Activated B cell treated with CpG ODN at 0.5 μM for 24 hours (primary cell): Measurements from ENCODE around the gene PRKAG2. TPM values are rescaled to one million over a fixed set of nuclear protein-coding genes. Genes with fewer than 3 reads are reported as not detected.

ENCODE experiments used
- ATAC-seq: fragments of 200-7000 bp; cut with Tn5 transposase; one replicate; pipeline ENCODE4 v1.10.0; 2021; ENCODE audit warnings: low read depth, mild to moderate bottlenecking, moderate library complexity
- CTCF ChIA-PET: fragments of 350-600 bp; sonication (Branson Sonifier 250); formaldehyde crosslinking; loops from one replicate; lab custom pipeline; 2021; ENCODE audit warnings: antibody characterized with exemption; lab: Charles Lee
- POLR2A ChIA-PET: fragments of 350-600 bp; sonication (Branson Sonifier 250); formaldehyde crosslinking; loops from one replicate; lab custom pipeline; 2021; ENCODE audit warnings: antibody characterized with exemption; lab: Charles Lee
- DNase-seq: peaks from one replicate; pipeline ENCODE4 v3.0.0; 2022
- H3K27ac Mint-ChIP-seq: one replicate; pipeline ENCODE4 v1.8.0; 2020; ENCODE audit warnings: mixed read lengths
- H3K27me3 Mint-ChIP-seq: one replicate; pipeline ENCODE4 v1.8.0; 2021; ENCODE audit warnings: mixed read lengths
- H3K36me3 Mint-ChIP-seq: one replicate; pipeline ENCODE4 v1.8.0; 2021; ENCODE audit warnings: low read depth, mixed read lengths
- H3K4me1 Mint-ChIP-seq: one replicate; pipeline ENCODE4 v1.8.0; 2021; ENCODE audit warnings: mixed read lengths
- H3K4me3 Mint-ChIP-seq: one replicate; pipeline ENCODE4 v1.8.0; 2020; ENCODE audit warnings: mild to moderate bottlenecking, mixed read lengths
- H3K9me3 Mint-ChIP-seq: one replicate; pipeline ENCODE4 v1.8.0; 2020; ENCODE audit warnings: mixed read lengths
- intact Hi-C: fragments of 100-400 bp; cut with micrococcal nuclease; formaldehyde crosslinking; loops from one replicate; pipeline ENCODE4 v1.15.1; 2024
- total RNA-seq: library from RNA; stranded (reverse); gene quantifications from 2 replicates; pipeline ENCODE4 v1.2.3, GENCODE V29; 2022
- TF ChIP-seq, protein P1 (sequence below): fragments of 200-600 bp; IDR thresholded peaks from one replicate; pipeline ENCODE4 v1.8.0; 2022; ENCODE audit warnings: antibody characterized with exemption, mild to moderate bottlenecking

Gene PRKAG2
- total RNA-seq, 1 donor from 2014 or later: 19.7 TPM

DNA sequence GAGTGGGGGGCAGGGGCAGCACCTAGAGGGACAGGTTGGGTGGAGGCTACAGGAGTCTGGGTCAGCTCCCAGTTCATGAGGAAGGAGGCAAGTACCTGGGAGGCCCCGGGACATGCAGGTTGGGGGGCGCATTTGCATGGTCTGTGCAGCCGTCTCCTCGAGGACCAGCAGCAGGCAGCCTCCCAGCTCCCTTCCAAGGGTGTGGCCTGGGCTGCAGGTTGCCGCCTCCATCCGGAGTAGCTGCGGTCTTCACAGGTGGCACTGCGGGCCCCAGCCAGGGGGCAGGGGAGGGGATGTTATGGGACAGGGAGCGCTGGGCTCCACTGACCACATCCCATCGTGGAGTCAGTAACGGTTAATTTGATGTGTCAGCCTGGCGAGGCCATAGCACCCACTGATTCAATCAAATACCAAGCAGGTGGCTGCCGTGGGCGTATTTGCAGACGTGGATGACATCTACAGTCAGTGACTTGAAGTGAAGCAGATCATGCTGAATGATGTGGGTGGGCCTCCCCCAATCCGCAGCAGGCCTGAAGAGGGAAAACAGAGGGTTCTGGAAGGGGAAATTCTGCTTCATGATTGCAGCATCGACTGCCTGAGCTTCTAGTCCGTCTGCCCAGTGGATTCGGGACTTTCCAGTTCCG, 81.6 kb downstream of the PRKAG2 start:
- Mint-ChIP-seq H3K27ac (peak overlapping the region; percentile 62), H3K27me3 (no peaks in the 10 kb centered on the region), H3K36me3 (no peaks in the 10 kb centered on the region), H3K4me3 (no peak overlapping the region), H3K4me1 (peaks cover 28% of the 10 kb centered on the region), H3K9me3 (no peaks in the 10 kb centered on the region)
- DNase-seq: no peak
- TF ChIP-seq, protein P1, sequence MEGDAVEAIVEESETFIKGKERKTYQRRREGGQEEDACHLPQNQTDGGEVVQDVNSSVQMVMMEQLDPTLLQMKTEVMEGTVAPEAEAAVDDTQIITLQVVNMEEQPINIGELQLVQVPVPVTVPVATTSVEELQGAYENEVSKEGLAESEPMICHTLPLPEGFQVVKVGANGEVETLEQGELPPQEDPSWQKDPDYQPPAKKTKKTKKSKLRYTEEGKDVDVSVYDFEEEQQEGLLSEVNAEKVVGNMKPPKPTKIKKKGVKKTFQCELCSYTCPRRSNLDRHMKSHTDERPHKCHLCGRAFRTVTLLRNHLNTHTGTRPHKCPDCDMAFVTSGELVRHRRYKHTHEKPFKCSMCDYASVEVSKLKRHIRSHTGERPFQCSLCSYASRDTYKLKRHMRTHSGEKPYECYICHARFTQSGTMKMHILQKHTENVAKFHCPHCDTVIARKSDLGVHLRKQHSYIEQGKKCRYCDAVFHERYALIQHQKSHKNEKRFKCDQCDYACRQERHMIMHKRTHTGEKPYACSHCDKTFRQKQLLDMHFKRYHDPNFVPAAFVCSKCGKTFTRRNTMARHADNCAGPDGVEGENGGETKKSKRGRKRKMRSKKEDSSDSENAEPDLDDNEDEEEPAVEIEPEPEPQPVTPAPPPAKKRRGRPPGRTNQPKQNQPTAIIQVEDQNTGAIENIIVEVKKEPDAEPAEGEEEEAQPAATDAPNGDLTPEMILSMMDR: no peak
- intact Hi-C loops: loop anchor here (1.0 to 5.0 kb wide), 2 partner anchors 12 to 82 kb away; partner anchors contain the start of gene PRKAG2
- ChIA-PET CTCF (interaction anchor here (3.3 kb wide), 1 partner anchor 13 kb away, joined by 18 read pairs; no protein-coding TSS in a partner anchor), POLR2A (interaction anchor here (0.6 kb wide), 2 partner anchors 44 to 56 kb away, joined by 3 read pairs; no protein-coding TSS in a partner anchor)
- ATAC-seq: peak; percentile 80

DNA sequence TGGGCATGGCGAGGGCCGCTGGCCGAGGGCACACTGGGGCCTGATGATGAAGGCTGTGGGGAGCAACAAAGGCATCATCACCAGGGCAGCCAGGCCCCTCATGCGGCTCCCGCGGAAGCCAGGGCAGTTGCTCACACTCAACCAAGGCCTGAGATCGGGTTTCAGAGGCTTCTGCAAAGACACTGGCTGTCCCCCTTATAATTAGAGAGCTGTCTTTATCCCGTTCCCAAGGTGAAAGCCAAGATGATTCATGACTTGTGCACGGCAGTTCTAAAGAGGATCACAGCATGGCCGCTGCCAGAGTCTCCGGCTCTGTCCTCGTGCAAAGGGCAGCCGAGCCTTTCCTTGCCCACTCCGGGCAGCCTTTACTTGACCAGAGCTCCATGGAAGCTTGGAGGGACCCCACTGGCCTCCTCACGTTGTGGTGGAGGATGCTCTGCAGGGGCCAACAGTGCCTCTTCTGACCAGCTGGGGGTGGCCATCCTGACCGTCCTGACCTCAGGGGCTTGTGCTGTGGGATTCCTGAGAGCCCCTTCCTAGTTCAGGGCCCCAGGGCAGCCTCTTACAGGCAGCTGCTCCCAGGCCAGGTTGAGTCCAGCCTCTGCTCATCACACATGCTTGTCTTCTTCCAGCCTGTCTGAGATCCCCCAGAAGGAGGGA, 82.3 kb downstream of the PRKAG2 start:
- peaks cover 35% of the 10 kb centered on the region for H3K4me1 Mint-ChIP-seq
- DNase-seq (no peak), ATAC-seq (no peak)
- H3K36me3 Mint-ChIP-seq: no peaks in the 10 kb centered on the region
- ChIA-PET CTCF (interaction anchor here (3.3 kb wide), 1 partner anchor 12 kb away, joined by 18 read pairs; no protein-coding TSS in a partner anchor), POLR2A (no interaction called here)
- peak overlapping the region; percentile 62 for H3K27ac Mint-ChIP-seq
- intact Hi-C loops: loop anchor here (1.0 to 5.0 kb wide), 2 partner anchors 11 to 83 kb away; partner anchors contain the start of gene PRKAG2
- H3K4me3 Mint-ChIP-seq: no peak overlapping the region
- TF ChIP-seq, protein P1: no peak
- no peaks in the 10 kb centered on the region for H3K9me3 Mint-ChIP-seq
- H3K27me3 Mint-ChIP-seq: no peaks in the 10 kb centered on the region

DNA sequence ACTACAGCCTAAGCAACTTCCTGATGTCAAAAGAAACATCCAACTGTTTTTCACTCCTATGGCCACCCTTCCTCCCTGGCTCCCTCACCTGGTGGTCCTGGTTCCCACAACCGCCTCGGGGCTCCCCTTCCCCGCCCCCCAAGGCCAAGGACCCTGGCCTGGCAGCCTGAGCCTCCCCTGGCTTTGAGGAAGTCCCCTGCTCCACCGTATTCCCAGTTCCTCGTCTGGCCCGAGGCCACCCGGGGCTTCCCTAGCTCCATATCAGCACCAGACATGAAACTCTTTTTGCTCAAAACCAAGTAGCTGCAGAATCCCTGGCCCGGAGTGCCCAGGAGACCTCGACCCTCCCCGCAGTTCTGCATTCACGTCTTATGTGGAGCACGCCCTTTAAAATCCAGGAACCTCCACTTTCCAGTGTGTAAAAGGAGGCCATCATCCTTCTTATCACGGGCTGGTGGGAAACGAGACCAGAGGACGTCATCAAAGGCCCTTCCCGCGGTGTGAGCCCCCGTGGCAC, 82.9 kb downstream of the PRKAG2 start:
- H3K36me3 Mint-ChIP-seq: no peaks in the 10 kb centered on the region
- no peaks in the 10 kb centered on the region for H3K9me3 Mint-ChIP-seq
- POLR2A ChIA-PET: no interaction called here
- TF ChIP-seq, protein P1: no peak
- H3K4me3 Mint-ChIP-seq: no peak overlapping the region
- CTCF ChIA-PET: interaction anchor here (3.3 kb wide), 2 partner anchors 11 kb away, joined by 18 to 19 read pairs; no protein-coding TSS in a partner anchor
- H3K27me3 Mint-ChIP-seq: no peaks in the 10 kb centered on the region
- ATAC-seq (no peak), DNase-seq (no peak)
- intact Hi-C loops: no loop called here
- peaks cover 41% of the 10 kb centered on the region for H3K4me1 Mint-ChIP-seq
- no peak overlapping the region for H3K27ac Mint-ChIP-seq

DNA sequence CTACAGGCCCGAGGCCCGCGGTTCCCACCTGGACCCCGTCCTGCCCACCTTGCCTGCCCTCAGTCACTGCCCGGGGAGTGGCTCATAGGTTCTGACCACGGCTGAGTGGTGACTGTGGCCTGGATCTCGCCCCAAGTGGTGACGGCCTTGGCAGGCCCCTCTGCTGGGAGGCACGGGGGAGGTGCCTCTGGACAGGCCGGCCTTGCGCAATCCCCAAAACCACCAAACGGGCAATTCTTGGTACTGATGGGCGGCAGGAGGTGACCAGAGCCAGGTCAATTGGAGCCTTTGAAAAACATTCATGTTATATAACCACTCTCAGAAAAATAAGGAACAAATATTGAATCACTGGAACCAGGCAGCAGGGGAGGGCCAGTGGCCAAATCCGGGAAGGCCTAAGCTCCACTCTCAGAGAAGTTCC, 83.4 kb downstream of the PRKAG2 start:
- peaks cover 46% of the 10 kb centered on the region for H3K4me1 Mint-ChIP-seq
- TF ChIP-seq, protein P1: no peak
- H3K36me3 Mint-ChIP-seq: no peaks in the 10 kb centered on the region
- H3K27ac Mint-ChIP-seq: no peak overlapping the region
- intact Hi-C loops: no loop called here
- no peaks in the 10 kb centered on the region for H3K27me3 Mint-ChIP-seq
- no peaks in the 10 kb centered on the region for H3K9me3 Mint-ChIP-seq
- POLR2A ChIA-PET: no interaction called here
- no peak for ATAC-seq
- DNase-seq: no peak
- CTCF ChIA-PET: interaction anchor here (3.3 kb wide), 1 partner anchor 11 kb away, joined by 19 read pairs; no protein-coding TSS in a partner anchor
- H3K4me3 Mint-ChIP-seq: no peak overlapping the region

DNA sequence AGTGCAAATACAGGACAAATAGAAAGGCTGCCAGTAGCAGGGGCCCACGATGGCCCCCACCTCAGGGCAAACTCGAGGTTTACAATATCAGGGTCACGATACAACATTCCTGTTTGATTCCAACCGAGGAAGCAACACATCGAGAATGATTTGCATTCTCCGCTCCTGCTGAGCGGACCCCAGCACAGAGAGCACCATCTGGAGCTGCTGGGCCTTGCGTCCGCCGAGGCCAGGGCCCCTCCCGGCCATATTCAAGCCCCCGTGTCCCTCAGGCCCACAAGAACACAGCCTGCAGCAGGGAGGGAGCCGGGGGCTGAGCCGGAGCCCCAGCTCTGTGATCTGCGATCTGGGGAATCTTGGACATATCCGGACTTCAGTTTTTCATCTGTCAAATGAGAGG, 84.3 kb downstream of the PRKAG2 start:
- peaks cover 46% of the 10 kb centered on the region for H3K4me1 Mint-ChIP-seq
- H3K4me3 Mint-ChIP-seq: no peak overlapping the region
- no peaks in the 10 kb centered on the region for H3K27me3 Mint-ChIP-seq
- H3K9me3 Mint-ChIP-seq: no peaks in the 10 kb centered on the region
- ChIA-PET CTCF (interaction anchor here (3.3 kb wide), 1 partner anchor 10 kb away, joined by 19 read pairs; no protein-coding TSS in a partner anchor), POLR2A (no interaction called here)
- TF ChIP-seq, protein P1: no peak
- H3K27ac Mint-ChIP-seq: no peak overlapping the region
- ATAC-seq: no peak
- intact Hi-C loops: no loop called here
- no peaks in the 10 kb centered on the region for H3K36me3 Mint-ChIP-seq
- DNase-seq: no peak
